HG02840 (cell line): ENCODE results near the gene HERC2.
"Not testable (repeated sequence)": the region's sequence is repeated elsewhere in the genome, so short reads cannot be mapped to it uniquely, and the experiment has no call there.

Experiments
- ATAC-seq: cut with Tn5 transposase; IDR thresholded peaks from one replicate; pipeline ENCODE4 v1.9.1; 2021; ENCODE audit warnings: mild to moderate bottlenecking, moderate library complexity, moderate number of reproducible peaks; ENCODE audit not compliant: unreplicated experiment, low FRiP score

The HERC2 gene

GRCh38 chr15:28228096-28228495 is 93.9 kb downstream of the HERC2 start:
- ATAC-seq: no peak

GRCh38 chr15:28227303-28227702 is 94.7 kb downstream of the HERC2 start:
- not testable (repeated sequence) for ATAC-seq

GRCh38 chr15:28222612-28223011 is 99.4 kb downstream of the HERC2 start:
- ATAC-seq: not testable (repeated sequence)

GRCh38 chr15:28221696-28222095 is 100.3 kb downstream of the HERC2 start:
- not testable (repeated sequence) for ATAC-seq

- ATAC-seq: no peak
Measured at GRCh38 chr15:28219116-28219515, 102.9 kb downstream of the HERC2 start.

- ATAC-seq: not testable (repeated sequence)
Measured at GRCh38 chr15:28216946-28217546, 104.9 kb downstream of the HERC2 start.

- ATAC-seq: not testable (repeated sequence)
Measured at GRCh38 chr15:28215521-28215920, 106.5 kb downstream of the HERC2 start.

GRCh38 chr15:28214006-28214790 is 107.8 kb downstream of the HERC2 start:
- not testable (repeated sequence) for ATAC-seq

- ATAC-seq: not testable (repeated sequence)
Measured at GRCh38 chr15:28213393-28213792, 108.6 kb downstream of the HERC2 start.

- ATAC-seq: no peak
Measured at GRCh38 chr15:28208583-28208982, 113.4 kb downstream of the HERC2 start.

GRCh38 chr15:28205640-28206039 is 116.3 kb downstream of the HERC2 start:
- not testable (repeated sequence) for ATAC-seq

- ATAC-seq: not testable (repeated sequence)
Measured at GRCh38 chr15:28203055-28203828, 118.7 kb downstream of the HERC2 start.

GRCh38 chr15:28202124-28202523 is 119.9 kb downstream of the HERC2 start:
- not testable (repeated sequence) for ATAC-seq

GRCh38 chr15:28198215-28198614 is 123.8 kb downstream of the HERC2 start:
- not testable (repeated sequence) for ATAC-seq

- not testable (repeated sequence) for ATAC-seq
Measured at GRCh38 chr15:28197694-28198093, 124.3 kb downstream of the HERC2 start.

- ATAC-seq: not testable (repeated sequence)
Measured at GRCh38 chr15:28196581-28196980, 125.4 kb downstream of the HERC2 start.

GRCh38 chr15:28192772-28193171 is 129.2 kb downstream of the HERC2 start:
- no peak for ATAC-seq

GRCh38 chr15:28191832-28192231 is 130.1 kb downstream of the HERC2 start:
- ATAC-seq: no peak

- no peak for ATAC-seq
Measured at GRCh38 chr15:28190391-28191174, 131.4 kb downstream of the HERC2 start.

GRCh38 chr15:28185148-28185895 is 136.7 kb downstream of the HERC2 start:
- ATAC-seq: no peak
